Measurements from ENCODE around the gene MAML2.
A peak's percentile ranks its signal among the peaks of the same experiment; 100 is the strongest.

The MAML2 gene

GRCh38 chr11:96169250-96169649, 173.7 kb downstream of the MAML2 start:
- Mint-ChIP-seq H3K9me3 (no peaks in the 10 kb centered on the region), H3K27me3 (no peaks in the 10 kb centered on the region), H3K4me3 (no peak overlapping the region), H3K36me3 (ENCODE audit: insufficient read depth) (no peaks in the 10 kb centered on the region), H3K4me1 (ENCODE audit: low read depth in 2 of 2) (peaks cover 17 to 34% of the 10 kb centered on the region in 2 donors), H3K27ac (peak overlapping the region; percentile 30 to 78)
- DNase-seq (no peak), ATAC-seq (replicated peaks) (no peak)

GRCh38 chr11:96168623-96169022, 174.4 kb downstream of the MAML2 start:
- Mint-ChIP-seq H3K27me3 (no peaks in the 10 kb centered on the region), H3K4me3 (no peak overlapping the region), H3K4me1 (ENCODE audit: low read depth in 2 of 2) (peaks cover 13 to 32% of the 10 kb centered on the region in 2 donors), H3K27ac (peak overlapping the region in 1 of 2 donors; percentile 15), H3K36me3 (ENCODE audit: insufficient read depth) (no peaks in the 10 kb centered on the region), H3K9me3 (no peaks in the 10 kb centered on the region)
- DNase-seq, result no peak
- no peak for ATAC-seq (replicated peaks)

- Mint-ChIP-seq H3K4me1 (ENCODE audit: low read depth in 2 of 2) (peaks cover 5 to 24% of the 10 kb centered on the region in 2 donors), H3K36me3 (ENCODE audit: insufficient read depth) (no peaks in the 10 kb centered on the region), H3K27me3 (no peaks in the 10 kb centered on the region), H3K9me3 (no peaks in the 10 kb centered on the region), H3K27ac (peak overlapping the region; percentile 1 to 84), H3K4me3 (no peak overlapping the region)
- no peak for DNase-seq
- no peak for ATAC-seq (replicated peaks)
These were observed 175.2 kb downstream of the MAML2 start for GRCh38 chr11:96167787-96168186.

GRCh38 chr11:96167203-96167758, 175.7 kb downstream of the MAML2 start:
- Mint-ChIP-seq H3K9me3 (no peaks in the 10 kb centered on the region), H3K4me1 (ENCODE audit: low read depth in 2 of 2) (peaks cover 4 to 22% of the 10 kb centered on the region in 2 donors), H3K27ac (peak overlapping the region; percentile 1 to 84), H3K4me3 (no peak overlapping the region), H3K27me3 (no peaks in the 10 kb centered on the region), H3K36me3 (ENCODE audit: insufficient read depth) (no peaks in the 10 kb centered on the region)
- DNase-seq, result no peak
- no peak for ATAC-seq (replicated peaks)

GRCh38 chr11:96162816-96163499, 180.0 kb downstream of the MAML2 start:
- Mint-ChIP-seq H3K9me3 (no peaks in the 10 kb centered on the region), H3K36me3 (ENCODE audit: insufficient read depth) (no peaks in the 10 kb centered on the region), H3K4me3 (no peak overlapping the region), H3K4me1 (ENCODE audit: low read depth in 2 of 2) (peaks cover 6 to 15% of the 10 kb centered on the region in 2 donors), H3K27me3 (no peaks in the 10 kb centered on the region), H3K27ac (no peak overlapping the region)
- ATAC-seq (replicated peaks), result no peak
- no peak for DNase-seq

GRCh38 chr11:96161307-96162089, 181.5 kb downstream of the MAML2 start:
- H3K27ac Mint-ChIP-seq, result peak overlapping the region in 1 of 2 donors; percentile 19
- H3K4me3 Mint-ChIP-seq, result no peak overlapping the region
- no peaks in the 10 kb centered on the region for H3K36me3 Mint-ChIP-seq (ENCODE audit: insufficient read depth)
- ATAC-seq (replicated peaks) (no peak), DNase-seq (no peak)
- no peaks in the 10 kb centered on the region for H3K9me3 Mint-ChIP-seq
- no peaks in the 10 kb centered on the region for H3K27me3 Mint-ChIP-seq
- H3K4me1 Mint-ChIP-seq (ENCODE audit: low read depth in 2 of 2), result peaks cover 15 to 18% of the 10 kb centered on the region in 2 donors

GRCh38 chr11:96160732-96161306, 182.2 kb downstream of the MAML2 start:
- no peaks in the 10 kb centered on the region for H3K9me3 Mint-ChIP-seq

GRCh38 chr11:96159968-96160367, 183.0 kb downstream of the MAML2 start:
- no peaks in the 10 kb centered on the region for H3K36me3 Mint-ChIP-seq (ENCODE audit: insufficient read depth)
- no peak for ATAC-seq (replicated peaks)
- no peaks in the 10 kb centered on the region for H3K9me3 Mint-ChIP-seq
- H3K27ac Mint-ChIP-seq, result no peak overlapping the region
- no peak for DNase-seq
- H3K4me3 Mint-ChIP-seq, result no peak overlapping the region
- no peaks in the 10 kb centered on the region for H3K27me3 Mint-ChIP-seq
- H3K4me1 Mint-ChIP-seq (ENCODE audit: low read depth in 2 of 2), result peaks cover 23 to 25% of the 10 kb centered on the region in 2 donors

More at GRCh38 chr11:96160732-96161306, 182.2 kb downstream of the MAML2 start:
- Mint-ChIP-seq H3K4me1 (ENCODE audit: low read depth in 2 of 2) (peaks cover 19 to 24% of the 10 kb centered on the region in 2 donors), H3K4me3 (no peak overlapping the region), H3K36me3 (ENCODE audit: insufficient read depth) (no peaks in the 10 kb centered on the region), H3K27me3 (no peaks in the 10 kb centered on the region), H3K27ac (no peak overlapping the region)
- no peak for ATAC-seq (replicated peaks)
- no peak for DNase-seq

GRCh38 chr11:96158126-96158525, 184.9 kb downstream of the MAML2 start:
- Mint-ChIP-seq H3K4me1 (ENCODE audit: low read depth in 2 of 2) (peaks cover 23 to 26% of the 10 kb centered on the region in 2 donors), H3K36me3 (ENCODE audit: insufficient read depth) (no peaks in the 10 kb centered on the region), H3K27ac (peak overlapping the region; percentile 77 to 84), H3K27me3 (no peaks in the 10 kb centered on the region), H3K9me3 (no peaks in the 10 kb centered on the region), H3K4me3 (no peak overlapping the region)
- DNase-seq (no peak), ATAC-seq (replicated peaks) (no peak)

GRCh38 chr11:96157517-96157873, 185.5 kb downstream of the MAML2 start:
- no peak for ATAC-seq (replicated peaks)
- H3K27ac Mint-ChIP-seq, result peak overlapping the region; percentile 77 to 84
- peaks cover 23 to 26% of the 10 kb centered on the region in 2 donors for H3K4me1 Mint-ChIP-seq (ENCODE audit: low read depth in 2 of 2)
- H3K9me3 Mint-ChIP-seq, result no peaks in the 10 kb centered on the region
- no peak for DNase-seq
- H3K36me3 Mint-ChIP-seq (ENCODE audit: insufficient read depth), result no peaks in the 10 kb centered on the region
- peak overlapping the region in 1 of 2 donors; percentile 10 for H3K4me3 Mint-ChIP-seq
- no peaks in the 10 kb centered on the region for H3K27me3 Mint-ChIP-seq

GRCh38 chr11:96156379-96156722, 186.6 kb downstream of the MAML2 start:
- no peak for ATAC-seq (replicated peaks)
- Mint-ChIP-seq H3K27ac (peak overlapping the region; percentile 84 to 95), H3K4me1 (ENCODE audit: low read depth in 2 of 2) (peaks cover 23 to 26% of the 10 kb centered on the region in 2 donors)

GRCh38 chr11:96155627-96156378, 187.2 kb downstream of the MAML2 start:
- Mint-ChIP-seq H3K27me3 (no peaks in the 10 kb centered on the region), H3K4me1 (ENCODE audit: low read depth in 2 of 2) (peaks cover 23 to 26% of the 10 kb centered on the region in 2 donors), H3K9me3 (no peaks in the 10 kb centered on the region), H3K4me3 (peak overlapping the region; percentile 27 to 59), H3K36me3 (ENCODE audit: insufficient read depth) (no peaks in the 10 kb centered on the region), H3K27ac (peak overlapping the region; percentile 84 to 95)
- no peak for ATAC-seq (replicated peaks)
- no peak for DNase-seq

More at GRCh38 chr11:96156379-96156722, 186.6 kb downstream of the MAML2 start:
- no peak for DNase-seq
- Mint-ChIP-seq H3K9me3 (no peaks in the 10 kb centered on the region), H3K27me3 (no peaks in the 10 kb centered on the region), H3K36me3 (ENCODE audit: insufficient read depth) (no peaks in the 10 kb centered on the region), H3K4me3 (peak overlapping the region; percentile 27 to 59)

All from effector memory CD8-positive, alpha-beta T cell (primary cell).